NCI-H2081 treated with DMSO at 0.1 percent for 48 hours (cell line): ENCODE data around the gene RALBP1.

Experiments used
- DNase-seq: peaks from one replicate; lab custom pipeline; 2025; lab: John Stamatoyannopoulos, UW

The RALBP1 gene

GRCh38 chr18:9547782-9548181, 72.5 kb downstream of the RALBP1 start:
- DNase-seq = no peak

- no peak for DNase-seq
Observed at GRCh38 chr18:9549405-9549804, 74.1 kb downstream of the RALBP1 start.

- no peak for DNase-seq
Observed at GRCh38 chr18:9550429-9550828, 75.1 kb downstream of the RALBP1 start.

GRCh38 chr18:9552191-9552590, 76.9 kb downstream of the RALBP1 start:
- no peak for DNase-seq

GRCh38 chr18:9552616-9553015, 77.3 kb downstream of the RALBP1 start:
- DNase-seq = no peak

- DNase-seq = no peak
Observed at GRCh38 chr18:9557250-9557943, 82.1 kb downstream of the RALBP1 start.

- DNase-seq = no peak
Observed at GRCh38 chr18:9558387-9559064, 83.2 kb downstream of the RALBP1 start.

- no peak for DNase-seq
Observed at GRCh38 chr18:9559253-9559652, 83.9 kb downstream of the RALBP1 start.

GRCh38 chr18:9561759-9562158, 86.4 kb downstream of the RALBP1 start:
- no peak for DNase-seq

- no peak for DNase-seq
Observed at GRCh38 chr18:9562584-9562983, 87.3 kb downstream of the RALBP1 start.

- no peak for DNase-seq
Observed at GRCh38 chr18:9563331-9563730, 88.0 kb downstream of the RALBP1 start.

GRCh38 chr18:9565407-9565806, 90.1 kb downstream of the RALBP1 start:
- no peak for DNase-seq

- DNase-seq = no peak
Observed at GRCh38 chr18:9568186-9568585, 92.9 kb downstream of the RALBP1 start.

GRCh38 chr18:9569178-9569577, 93.9 kb downstream of the RALBP1 start:
- DNase-seq = no peak

- no peak for DNase-seq
Observed at GRCh38 chr18:9570255-9570654, 94.9 kb downstream of the RALBP1 start.

- DNase-seq = no peak
Observed at GRCh38 chr18:9571546-9571945, 96.2 kb downstream of the RALBP1 start.

- DNase-seq = no peak
Observed at GRCh38 chr18:9574473-9575115, 99.3 kb downstream of the RALBP1 start.

- peak; percentile 2 for DNase-seq
Observed at GRCh38 chr18:9575558-9575957, 100.2 kb downstream of the RALBP1 start.

GRCh38 chr18:9577361-9577760, 102.0 kb downstream of the RALBP1 start:
- no peak for DNase-seq

- no peak for DNase-seq
Observed at GRCh38 chr18:9578306-9578705, 103.0 kb downstream of the RALBP1 start.

- DNase-seq = no peak
Observed at GRCh38 chr18:9581667-9582066, 106.4 kb downstream of the RALBP1 start.

GRCh38 chr18:9586814-9587213, 111.5 kb downstream of the RALBP1 start:
- DNase-seq = no peak
